Measurements from ENCODE around the gene SNX24.
"Not testable (repeated sequence)": the region's sequence is repeated elsewhere in the genome, so short reads cannot be mapped to it uniquely, and the experiment has no call there.

SNX24 gene

GRCh38 chr5:122874179-122874875, 28.9 kb downstream of the SNX24 start:
- DNase-seq = no peak

DNA sequence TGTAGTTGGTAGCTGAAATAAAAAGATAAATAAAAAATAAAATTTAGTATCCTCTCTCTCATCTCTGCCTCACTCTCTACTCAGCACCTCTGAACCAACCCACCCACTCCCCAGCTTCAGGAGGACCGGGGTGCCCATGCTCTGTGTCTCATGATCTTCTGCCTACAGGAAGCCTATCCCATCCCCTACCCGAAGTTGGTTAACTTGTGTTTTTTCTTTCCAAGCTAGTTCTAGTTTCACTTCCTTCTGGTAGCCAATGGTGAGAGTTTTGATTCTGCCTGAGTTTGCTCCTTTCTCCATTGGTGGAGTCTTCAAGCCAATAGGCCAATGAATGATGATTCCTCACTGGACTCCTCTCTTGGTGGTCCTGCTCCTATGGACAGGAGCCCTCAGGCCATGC, 32.1 kb downstream of the SNX24 start:
- DNase-seq = no peak

- DNase-seq = no peak
These were observed 33.7 kb downstream of the SNX24 start for GRCh38 chr5:122879076-122879475.

DNA sequence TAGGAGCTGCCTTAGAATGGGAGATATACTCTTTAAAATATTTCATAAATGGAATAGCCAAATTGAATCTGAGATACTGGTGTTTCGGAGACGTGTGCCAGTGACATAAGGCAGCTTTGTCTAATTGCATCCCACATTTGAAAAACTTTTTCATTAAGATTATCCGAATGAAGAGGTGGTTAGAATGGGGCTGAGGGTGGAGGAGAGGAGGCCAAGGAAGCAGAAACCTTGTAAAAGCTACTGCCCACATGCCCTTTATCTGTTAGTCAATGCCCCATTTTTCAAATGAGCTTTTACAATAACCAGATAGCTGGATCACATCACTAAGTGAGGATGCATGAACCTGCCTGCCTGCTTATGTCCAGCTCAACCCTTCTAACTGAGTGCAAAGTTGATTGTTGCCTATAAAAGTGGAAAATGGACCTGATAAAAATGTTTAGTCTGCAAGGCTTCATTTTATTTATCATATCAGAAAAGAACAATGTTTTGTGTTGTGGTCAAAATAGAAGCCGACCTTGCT, 34.8 kb downstream of the SNX24 start:
- DNase-seq = no peak

GRCh38 chr5:122880749-122881148, 35.3 kb downstream of the SNX24 start:
- no peak for DNase-seq

DNA sequence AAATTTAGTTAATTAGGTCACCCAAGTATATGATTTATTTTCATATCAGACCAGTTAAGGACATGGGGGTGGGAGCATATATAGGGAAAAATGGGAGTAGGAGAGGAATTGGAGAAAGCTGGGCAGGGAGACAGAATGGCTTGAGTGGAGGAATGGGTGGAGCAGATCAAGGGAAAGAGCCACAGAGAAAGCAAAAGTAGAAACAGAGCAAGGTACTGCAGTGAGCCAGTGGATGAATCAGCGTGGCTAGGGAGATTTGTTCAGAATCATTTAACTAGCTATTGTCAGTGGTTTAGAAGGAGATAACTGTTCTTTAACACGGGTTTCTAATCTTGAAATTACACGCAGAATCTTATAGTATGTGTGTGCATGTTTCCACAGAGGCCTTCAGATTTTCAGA, 37.4 kb downstream of the SNX24 start:
- no peak for DNase-seq

- no peak for DNase-seq
These were observed 39.7 kb downstream of the SNX24 start for GRCh38 chr5:122885045-122885517.

DNA sequence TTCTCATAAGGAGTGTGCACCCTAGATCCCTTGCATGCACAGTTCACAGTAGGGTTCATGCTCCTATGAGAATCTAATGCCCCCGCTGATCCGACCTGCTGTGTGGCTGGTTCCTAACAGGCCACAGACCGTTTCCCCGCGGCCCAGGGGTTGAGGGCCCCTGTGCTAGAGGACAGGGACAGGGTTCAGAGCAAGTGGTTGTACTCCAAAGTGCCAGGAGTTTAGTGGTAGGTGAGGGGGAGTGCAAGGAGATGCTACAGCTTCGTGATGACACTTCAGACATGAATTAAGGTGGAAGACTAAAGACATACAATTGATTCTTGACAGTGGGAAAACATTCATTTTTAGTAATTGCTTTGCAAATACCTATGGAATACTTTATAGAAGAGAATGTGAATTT, 40.5 kb downstream of the SNX24 start:
- no peak for DNase-seq

GRCh38 chr5:122895141-122895540, 49.7 kb downstream of the SNX24 start:
- no peak for DNase-seq

DNA sequence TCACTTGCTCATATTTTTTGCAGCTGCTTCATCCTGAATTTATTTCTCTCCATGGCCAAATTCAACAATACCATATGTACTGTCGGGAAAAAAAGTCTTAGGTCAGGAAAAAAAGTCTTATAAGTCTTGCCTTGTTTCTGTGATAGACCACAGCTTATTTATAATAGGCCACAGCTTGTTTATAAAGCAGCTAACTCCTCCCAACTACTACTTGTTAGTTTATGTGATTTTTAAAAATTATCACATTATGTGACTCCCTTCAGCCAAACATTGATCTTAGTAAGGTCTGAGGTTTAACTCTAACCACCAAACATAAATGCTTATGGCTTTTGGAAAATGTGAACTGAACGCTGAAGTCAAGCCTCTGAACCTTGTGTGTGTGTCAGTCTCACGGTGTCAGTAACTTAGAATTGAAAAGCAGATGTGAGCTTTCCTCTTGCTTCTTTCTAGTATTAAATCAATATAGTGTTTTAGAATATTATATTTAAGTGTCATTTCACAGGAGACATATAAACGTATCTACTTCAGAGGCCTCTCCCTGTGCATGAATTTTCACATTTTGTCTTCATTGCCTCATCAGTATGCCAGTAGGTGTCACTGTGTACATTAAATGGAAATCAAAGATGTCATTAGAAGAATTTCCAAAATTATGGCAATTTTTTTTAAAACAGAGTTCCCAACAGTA, 51.3 kb downstream of the SNX24 start:
- DNase-seq = peak; percentile 13

- no peak for DNase-seq
These were observed 51.8 kb downstream of the SNX24 start for GRCh38 chr5:122897283-122897602.

- DNase-seq = no peak
These were observed 55.9 kb downstream of the SNX24 start for GRCh38 chr5:122901346-122901745.

- no peak for DNase-seq
These were observed 56.9 kb downstream of the SNX24 start for GRCh38 chr5:122902263-122902662.

GRCh38 chr5:122906768-122907167, 61.4 kb downstream of the SNX24 start:
- DNase-seq = no peak

DNA sequence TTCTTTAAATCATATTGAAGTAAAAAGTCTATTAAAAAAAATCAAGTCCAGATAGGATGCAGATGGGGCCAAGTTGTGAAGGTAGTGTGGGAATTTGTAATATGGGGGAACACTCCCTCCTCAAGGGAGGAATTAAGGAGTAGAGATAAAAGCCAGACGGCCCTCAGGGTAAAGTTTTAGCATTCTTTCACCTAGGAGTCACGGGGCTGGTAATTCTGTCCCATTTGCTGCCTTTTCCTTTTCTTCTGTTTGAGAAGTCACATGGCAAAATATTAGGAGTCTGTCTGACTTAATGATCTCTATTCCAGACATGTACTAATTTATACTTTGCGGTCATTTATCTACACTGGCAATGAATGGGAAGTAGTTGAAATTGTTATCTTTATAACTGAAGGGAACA, 61.9 kb downstream of the SNX24 start:
- DNase-seq = no peak

DNA sequence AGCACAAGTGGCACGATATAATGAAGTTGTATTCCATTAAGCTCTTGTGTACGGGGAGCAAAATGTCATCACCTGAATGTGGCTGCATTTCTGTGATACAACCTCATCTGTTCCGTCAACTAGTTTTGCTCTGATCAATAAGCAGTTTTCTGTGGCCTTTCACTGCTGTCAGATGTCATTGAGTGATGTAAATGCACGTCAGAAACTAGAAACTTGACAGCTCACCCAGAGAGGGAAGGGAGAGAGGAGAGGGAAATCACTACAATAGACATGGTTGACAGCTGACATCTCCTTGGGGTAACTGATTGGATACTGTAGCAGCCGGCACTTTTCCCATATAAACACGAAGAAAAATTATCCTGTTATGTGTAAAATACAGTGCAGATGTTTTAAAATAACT, 62.7 kb downstream of the SNX24 start:
- DNase-seq = no peak

- DNase-seq = no peak
These were observed 63.2 kb downstream of the SNX24 start for GRCh38 chr5:122908662-122909061.

DNA sequence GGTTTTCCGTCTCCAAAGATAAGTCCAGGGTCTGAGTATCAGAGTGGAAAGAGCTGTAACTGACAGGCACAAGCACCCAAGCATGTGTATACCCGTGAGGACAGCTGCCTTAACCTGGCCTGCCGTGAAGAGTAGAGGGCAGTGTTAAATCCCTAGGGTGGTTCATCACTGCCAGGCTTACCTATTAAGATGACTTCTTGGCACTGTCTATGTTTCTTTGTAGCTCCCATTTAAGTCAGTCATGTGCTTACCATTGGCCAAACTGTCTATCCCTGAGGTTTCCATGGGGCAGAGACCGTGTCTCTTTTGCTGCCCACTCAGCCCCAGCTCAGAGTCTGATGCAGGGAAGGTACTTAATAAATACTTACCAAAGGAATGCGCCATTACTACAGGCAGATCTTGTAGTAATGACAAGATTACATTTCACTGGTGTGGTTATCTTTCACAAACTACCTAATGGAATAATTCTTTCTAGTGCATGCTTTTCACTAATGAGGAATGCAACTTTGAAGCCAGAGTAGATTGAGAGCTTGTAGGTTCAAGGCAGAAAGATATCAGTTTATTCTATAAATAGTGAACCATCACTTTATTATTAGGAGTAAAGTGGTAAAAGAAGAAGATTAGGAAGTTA, 64.2 kb downstream of the SNX24 start:
- DNase-seq = no peak

- DNase-seq = not testable (repeated sequence)
These were observed 68.0 kb downstream of the SNX24 start for GRCh38 chr5:122913436-122913835.

DNA sequence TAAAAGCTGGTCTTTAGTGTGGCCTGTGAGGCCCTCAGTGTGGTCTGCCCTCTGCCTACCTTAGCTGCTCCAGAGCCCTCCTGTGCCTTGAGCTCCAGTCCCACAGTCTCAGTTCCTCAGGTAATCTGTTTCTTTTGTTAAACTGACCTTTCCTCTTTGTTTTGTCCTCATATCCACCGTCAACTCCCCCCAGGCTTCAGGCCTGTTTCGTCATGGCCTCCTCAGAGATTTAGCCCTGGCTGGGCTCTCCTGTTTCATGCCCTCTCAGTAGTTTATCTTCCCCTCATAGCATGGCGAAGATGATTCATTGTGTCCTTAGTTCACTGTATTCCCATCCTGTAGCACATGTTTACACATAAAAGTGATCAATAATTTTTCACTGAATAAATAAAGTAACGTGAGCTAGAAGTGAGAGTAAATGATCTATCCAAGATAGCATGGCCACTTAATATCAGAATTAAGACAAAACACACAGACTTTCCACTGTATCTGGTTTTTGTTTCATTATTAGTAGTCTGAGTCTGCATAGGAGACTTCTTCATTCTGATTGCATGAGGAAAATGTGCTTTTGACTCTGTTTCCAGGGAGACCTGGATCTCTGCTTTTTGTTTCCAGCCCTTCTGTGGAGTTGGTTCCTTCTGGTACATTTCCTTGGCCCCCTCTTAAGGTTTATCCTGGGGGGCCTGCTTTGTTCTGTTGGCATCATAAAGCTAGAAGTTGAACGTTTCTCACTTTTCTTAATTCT, 70.5 kb downstream of the SNX24 start:
- no peak for DNase-seq

GRCh38 chr5:122916490-122916889, 71.1 kb downstream of the SNX24 start:
- DNase-seq = no peak

- no peak for DNase-seq
These were observed 74.6 kb downstream of the SNX24 start for GRCh38 chr5:122919969-122920368.

GRCh38 chr5:122921826-122922225, 76.4 kb downstream of the SNX24 start:
- DNase-seq = no peak

Data from NCI-H345 (cell line).